Activated T-helper 2 cell treated with anti-CD3 and anti-CD28 coated beads, Interferon-gamma antibody, Interleukin-2, Interleukin-4, amounts not matched to agents 10 μg/mL and 5 μg/mL and 100 μg/mL, durations not matched to agents 14 hours and 24 hours and 36 hours (primary cell): Measurements from ENCODE around the gene SRP19. TPM values are rescaled to one million over a fixed set of nuclear protein-coding genes. Genes with fewer than 3 reads are reported as not detected.
A peak's percentile ranks its signal among the peaks of the same experiment; 100 is the strongest.

Experiments used
- DNase-seq: peaks from one replicate; pipeline ENCODE4 v3.0.0; 2021; ENCODE audit warnings: low spot score
- H3K27ac Mint-ChIP-seq: one replicate; pipeline ENCODE4 v1.8.0; 2021; ENCODE audit warnings: mixed read lengths
- H3K27me3 Mint-ChIP-seq: one replicate; pipeline ENCODE4 v1.8.0; 2021; ENCODE audit warnings: low read depth, mixed read lengths
- H3K36me3 Mint-ChIP-seq: one replicate; pipeline ENCODE4 v1.8.0; 2021; ENCODE audit warnings: low read depth, mixed read lengths
- H3K4me1 Mint-ChIP-seq: one replicate; pipeline ENCODE4 v1.8.0; 2021; ENCODE audit warnings: low read depth, mixed read lengths
- H3K4me3 Mint-ChIP-seq: one replicate; pipeline ENCODE4 v1.8.0; 2021; ENCODE audit warnings: low read depth, mild to moderate bottlenecking, moderate library complexity, mixed read lengths
- H3K9me3 Mint-ChIP-seq: one replicate; pipeline ENCODE4 v1.8.0; 2021; ENCODE audit warnings: mixed read lengths
- intact Hi-C: fragments of 100-400 bp; cut with micrococcal nuclease; formaldehyde crosslinking; loops from one replicate; pipeline ENCODE4 v1.15.1; 2023
- total RNA-seq: library from RNA; stranded (reverse); gene quantifications from 2 replicates; pipeline ENCODE4 v1.2.3, GENCODE V29; 2022

SRP19 gene
- total RNA-seq, result 63.0 and 66.3 TPM in 2 replicates

GRCh38 chr5:112860929-112861637 is at the start of gene SRP19:
SRP19 (plus strand) TSS chr5:112861287; CDS start chr5:112861377, 90 bp downstream.
- no peaks in the 10 kb centered on the region for H3K9me3 Mint-ChIP-seq
- H3K27me3 Mint-ChIP-seq, result peaks cover 4% of the 10 kb centered on the region
- H3K36me3 Mint-ChIP-seq, result peaks cover 36% of the 10 kb centered on the region
- peak; percentile 89 for DNase-seq
- intact Hi-C loops, result loop anchor here (1.0 to 5.0 kb wide), 5 partner anchors 18 to 154 kb away; partner anchors contain the start of genes DCP2 and REEP5
- H3K27ac Mint-ChIP-seq, result peak within 1 kb of the TSS; percentile 97
- H3K4me3 Mint-ChIP-seq, result peak within 1 kb of the TSS; percentile 94
- peaks cover 34% of the 10 kb centered on the region for H3K4me1 Mint-ChIP-seq

- Mint-ChIP-seq H3K4me1 (peaks cover 4% of the 10 kb centered on the region), H3K36me3 (peaks cover 21% of the 10 kb centered on the region), H3K9me3 (no peaks in the 10 kb centered on the region), H3K4me3 (no peak overlapping the region), H3K27ac (peak overlapping the region; percentile 8), H3K27me3 (no peaks in the 10 kb centered on the region)
- DNase-seq, result no peak
- intact Hi-C loops, result no loop called here
Observed at GRCh38 chr5:112812549-112812948, 48.5 kb upstream of the SRP19 start.

GRCh38 chr5:112820246-112820645 is 40.8 kb upstream of the SRP19 start:
- Mint-ChIP-seq H3K4me3 (no peak overlapping the region), H3K27me3 (no peaks in the 10 kb centered on the region), H3K27ac (no peak overlapping the region), H3K9me3 (no peaks in the 10 kb centered on the region), H3K4me1 (no peaks in the 10 kb centered on the region), H3K36me3 (peaks cover 24% of the 10 kb centered on the region)
- DNase-seq, result no peak
- intact Hi-C loops, result no loop called here

GRCh38 chr5:112822456-112822855 is 38.6 kb upstream of the SRP19 start:
- Mint-ChIP-seq H3K4me3 (no peak overlapping the region), H3K27ac (no peak overlapping the region), H3K36me3 (peaks cover 19% of the 10 kb centered on the region), H3K4me1 (no peaks in the 10 kb centered on the region), H3K27me3 (no peaks in the 10 kb centered on the region), H3K9me3 (no peaks in the 10 kb centered on the region)
- intact Hi-C loops, result no loop called here
- DNase-seq, result no peak

GRCh38 chr5:112823181-112823580 is 37.9 kb upstream of the SRP19 start:
- Mint-ChIP-seq H3K4me3 (no peak overlapping the region), H3K4me1 (no peaks in the 10 kb centered on the region), H3K9me3 (no peaks in the 10 kb centered on the region), H3K36me3 (peaks cover 19% of the 10 kb centered on the region), H3K27ac (no peak overlapping the region), H3K27me3 (no peaks in the 10 kb centered on the region)
- intact Hi-C loops, result no loop called here
- DNase-seq, result no peak

- H3K9me3 Mint-ChIP-seq, result no peaks in the 10 kb centered on the region
- no peak for DNase-seq
- H3K27ac Mint-ChIP-seq, result no peak overlapping the region
- no peaks in the 10 kb centered on the region for H3K27me3 Mint-ChIP-seq
- peaks cover 21% of the 10 kb centered on the region for H3K36me3 Mint-ChIP-seq
- H3K4me1 Mint-ChIP-seq, result no peaks in the 10 kb centered on the region
- no peak overlapping the region for H3K4me3 Mint-ChIP-seq
- intact Hi-C loops, result no loop called here
Observed at GRCh38 chr5:112823656-112824055, 37.4 kb upstream of the SRP19 start.

GRCh38 chr5:112824197-112824596 is 36.9 kb upstream of the SRP19 start:
- no peaks in the 10 kb centered on the region for H3K9me3 Mint-ChIP-seq
- H3K4me3 Mint-ChIP-seq, result no peak overlapping the region
- no peak for DNase-seq
- H3K4me1 Mint-ChIP-seq, result no peaks in the 10 kb centered on the region
- no peak overlapping the region for H3K27ac Mint-ChIP-seq
- intact Hi-C loops, result no loop called here
- peaks cover 25% of the 10 kb centered on the region for H3K36me3 Mint-ChIP-seq
- no peaks in the 10 kb centered on the region for H3K27me3 Mint-ChIP-seq

DNA sequence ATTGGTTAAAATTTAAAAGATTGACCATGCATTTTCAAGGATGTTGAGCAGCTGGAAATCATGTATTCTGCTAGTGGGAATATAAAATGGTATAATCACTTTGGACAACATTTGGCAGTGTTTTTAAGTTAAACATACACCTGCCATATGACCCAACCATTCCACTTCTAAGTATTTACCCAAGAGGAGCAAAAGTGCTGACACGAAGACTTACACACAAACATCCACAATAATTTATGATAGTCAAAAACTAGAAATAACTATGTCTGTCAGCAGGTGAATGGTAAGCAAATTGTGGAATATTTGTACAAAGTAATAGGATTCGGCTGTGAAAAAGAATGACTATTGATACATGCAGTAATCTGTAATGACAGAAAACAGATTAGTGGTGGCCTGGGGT is 30.7 kb upstream of the SRP19 start:
- H3K4me1 Mint-ChIP-seq, result peaks cover 9% of the 10 kb centered on the region
- intact Hi-C loops, result no loop called here
- no peak for DNase-seq
- H3K4me3 Mint-ChIP-seq, result no peak overlapping the region
- no peaks in the 10 kb centered on the region for H3K9me3 Mint-ChIP-seq
- H3K27ac Mint-ChIP-seq, result no peak overlapping the region
- peaks cover 29% of the 10 kb centered on the region for H3K36me3 Mint-ChIP-seq
- H3K27me3 Mint-ChIP-seq, result no peaks in the 10 kb centered on the region

DNA sequence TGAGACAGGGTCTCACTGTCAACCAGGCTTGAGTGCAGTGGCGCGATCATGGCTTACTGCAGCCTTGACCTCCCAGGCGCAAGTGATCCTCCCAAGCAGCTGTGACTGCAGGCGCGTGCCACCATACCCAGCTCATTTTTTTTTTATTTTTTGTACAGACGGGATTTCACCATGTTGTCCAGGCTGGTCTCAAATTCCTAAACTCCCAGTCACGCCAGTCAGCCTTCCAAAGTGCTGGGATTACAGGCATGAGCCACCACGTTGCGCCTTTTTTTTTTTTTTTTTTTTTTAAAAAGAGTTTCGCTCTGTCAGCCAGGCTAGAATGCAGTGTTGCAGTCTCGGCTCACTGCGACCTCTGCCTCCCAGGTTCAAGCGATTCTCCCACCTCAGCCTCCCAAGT is 27.1 kb upstream of the SRP19 start:
- intact Hi-C loops, result no loop called here
- no peak overlapping the region for H3K27ac Mint-ChIP-seq
- peaks cover 40% of the 10 kb centered on the region for H3K36me3 Mint-ChIP-seq

GRCh38 chr5:112844489-112844888 is 16.6 kb upstream of the SRP19 start:
- H3K4me3 Mint-ChIP-seq, result no peak overlapping the region
- H3K27ac Mint-ChIP-seq, result no peak overlapping the region
- peaks cover 22% of the 10 kb centered on the region for H3K36me3 Mint-ChIP-seq
- no peak for DNase-seq
- no peaks in the 10 kb centered on the region for H3K9me3 Mint-ChIP-seq
- no peaks in the 10 kb centered on the region for H3K27me3 Mint-ChIP-seq
- intact Hi-C loops, result no loop called here
- peaks cover 5% of the 10 kb centered on the region for H3K4me1 Mint-ChIP-seq

More for the DNA sequence above, 27.1 kb upstream of the SRP19 start:
- Mint-ChIP-seq H3K27me3 (no peaks in the 10 kb centered on the region), H3K4me1 (peaks cover 9% of the 10 kb centered on the region), H3K9me3 (no peaks in the 10 kb centered on the region), H3K4me3 (no peak overlapping the region)
- DNase-seq, result no peak

DNA sequence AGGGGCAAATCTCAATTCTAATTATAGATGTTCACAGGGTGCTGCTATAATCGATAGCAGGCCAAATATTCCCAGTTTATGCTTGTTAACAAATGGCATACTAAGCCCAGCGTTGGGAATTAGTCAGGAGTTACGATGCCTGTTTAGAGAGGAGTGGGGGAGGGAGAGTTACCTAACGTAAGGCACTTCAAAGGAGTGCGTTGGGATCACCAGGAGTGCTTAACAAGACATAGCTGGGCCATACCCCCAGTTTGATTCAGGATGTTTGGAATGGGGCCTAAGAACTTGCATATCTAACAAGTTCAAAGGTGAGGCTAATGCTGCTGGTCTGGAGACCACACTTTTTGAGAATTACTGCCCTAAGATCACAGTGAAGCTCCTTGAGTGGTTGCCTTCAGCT is 14.5 kb upstream of the SRP19 start:
- no peak for DNase-seq
- Mint-ChIP-seq H3K4me1 (peaks cover 5% of the 10 kb centered on the region), H3K27me3 (peaks cover under 1% of the 10 kb centered on the region), H3K36me3 (peaks cover 13% of the 10 kb centered on the region), H3K9me3 (no peaks in the 10 kb centered on the region), H3K4me3 (no peak overlapping the region), H3K27ac (no peak overlapping the region)
- intact Hi-C loops, result no loop called here

DNA sequence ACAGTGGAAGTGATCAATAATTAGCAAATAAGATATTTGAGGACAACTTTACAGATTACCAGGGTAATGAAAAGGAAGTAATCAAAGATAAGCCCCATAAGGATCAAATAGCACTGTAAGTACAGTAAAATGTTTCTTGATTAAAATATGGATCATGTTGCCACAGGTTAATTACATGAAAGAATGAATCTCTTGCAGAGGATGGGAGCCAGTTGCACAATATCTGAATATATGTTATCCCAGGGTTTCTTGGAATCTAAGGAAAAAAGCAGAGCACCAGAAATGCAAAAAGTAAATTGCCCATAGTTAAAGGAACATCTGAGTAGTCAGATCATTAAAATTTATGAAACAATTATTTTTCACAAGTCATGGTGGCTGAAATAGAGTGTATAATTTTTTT is 13.8 kb upstream of the SRP19 start:
- H3K9me3 Mint-ChIP-seq, result no peaks in the 10 kb centered on the region
- intact Hi-C loops, result no loop called here
- peaks cover 8% of the 10 kb centered on the region for H3K36me3 Mint-ChIP-seq
- H3K4me1 Mint-ChIP-seq, result peaks cover 5% of the 10 kb centered on the region
- peaks cover 3% of the 10 kb centered on the region for H3K27me3 Mint-ChIP-seq
- no peak overlapping the region for H3K27ac Mint-ChIP-seq
- no peak overlapping the region for H3K4me3 Mint-ChIP-seq
- no peak for DNase-seq

DNA sequence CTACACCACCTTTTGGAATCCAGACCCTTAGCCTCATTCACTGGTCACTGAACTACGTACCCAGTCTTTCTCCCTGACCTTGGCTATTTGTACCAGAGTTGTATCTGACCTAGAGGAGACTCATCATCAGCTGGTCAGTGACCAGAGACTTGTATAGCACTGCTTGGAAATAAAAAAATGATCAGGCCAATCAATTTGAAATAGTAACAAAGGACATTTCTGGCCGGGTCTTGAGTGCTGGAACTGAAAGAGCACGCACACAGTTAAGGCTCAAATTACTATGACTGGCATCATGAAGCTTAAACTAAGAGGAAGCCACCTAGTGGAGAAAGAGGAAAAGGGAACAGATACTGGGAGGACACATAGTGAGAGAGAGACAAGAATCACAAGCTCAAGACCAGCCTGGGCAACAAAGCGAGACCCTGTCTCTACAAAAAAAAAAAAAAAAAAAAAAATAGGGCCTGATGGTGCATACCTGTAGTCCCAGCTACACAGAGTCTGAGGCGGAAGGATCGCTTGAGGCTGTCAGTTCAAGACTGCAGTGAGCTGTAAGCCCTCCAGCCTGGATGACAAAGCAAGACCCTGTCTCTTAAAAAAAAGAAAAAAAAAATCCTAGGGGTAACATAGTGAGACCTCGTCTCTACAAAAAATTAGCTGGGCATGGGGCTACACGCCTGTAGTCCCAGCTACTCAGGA is 12.8 kb upstream of the SRP19 start:
- intact Hi-C loops, result no loop called here
- H3K27me3 Mint-ChIP-seq, result peaks cover 5% of the 10 kb centered on the region
- H3K4me1 Mint-ChIP-seq, result peaks cover 5% of the 10 kb centered on the region
- H3K4me3 Mint-ChIP-seq, result no peak overlapping the region
- H3K36me3 Mint-ChIP-seq, result peaks cover 5% of the 10 kb centered on the region
- H3K27ac Mint-ChIP-seq, result peak overlapping the region; percentile 28
- H3K9me3 Mint-ChIP-seq, result no peaks in the 10 kb centered on the region
- no peak for DNase-seq
